ENCODE data around the gene ZC3H8.

Gene ZC3H8

GRCh38 chr2:112195167-112195766, 59.6 kb downstream of the ZC3H8 start:
- no peak for DNase-seq (ENCODE audit: low spot score)

GRCh38 chr2:112194482-112194881, 60.4 kb downstream of the ZC3H8 start:
- no peak for DNase-seq (ENCODE audit: low spot score)

GRCh38 chr2:112194028-112194427, 60.8 kb downstream of the ZC3H8 start:
- DNase-seq (ENCODE audit: low spot score): no peak

- DNase-seq (ENCODE audit: low spot score): no peak
Observed at GRCh38 chr2:112189001-112189556, 65.8 kb downstream of the ZC3H8 start.

GRCh38 chr2:112187805-112188596, 66.8 kb downstream of the ZC3H8 start:
- DNase-seq (ENCODE audit: low spot score): no peak

GRCh38 chr2:112187046-112187715, 67.7 kb downstream of the ZC3H8 start:
- no peak for DNase-seq (ENCODE audit: low spot score)

- DNase-seq (ENCODE audit: low spot score): no peak
Observed at GRCh38 chr2:112185131-112185530, 69.7 kb downstream of the ZC3H8 start.

- DNase-seq (ENCODE audit: low spot score): no peak
Observed at GRCh38 chr2:112184121-112184520, 70.7 kb downstream of the ZC3H8 start.

- no peak for DNase-seq (ENCODE audit: low spot score)
Observed at GRCh38 chr2:112183327-112184025, 71.4 kb downstream of the ZC3H8 start.

GRCh38 chr2:112182581-112183034, 72.2 kb downstream of the ZC3H8 start:
- no peak for DNase-seq (ENCODE audit: low spot score)

GRCh38 chr2:112181571-112182290, 73.1 kb downstream of the ZC3H8 start:
- DNase-seq (ENCODE audit: low spot score): no peak

GRCh38 chr2:112175958-112176573, 78.8 kb downstream of the ZC3H8 start:
- DNase-seq (ENCODE audit: low spot score): no peak

GRCh38 chr2:112175333-112175732, 79.5 kb downstream of the ZC3H8 start:
- DNase-seq (ENCODE audit: low spot score): no peak

- no peak for DNase-seq (ENCODE audit: low spot score)
Observed at GRCh38 chr2:112174383-112174782, 80.5 kb downstream of the ZC3H8 start.

- DNase-seq (ENCODE audit: low spot score): no peak
Observed at GRCh38 chr2:112173646-112174319, 81.1 kb downstream of the ZC3H8 start.

- no peak for DNase-seq (ENCODE audit: low spot score)
Observed at GRCh38 chr2:112170495-112170894, 84.3 kb downstream of the ZC3H8 start.

- DNase-seq (ENCODE audit: low spot score): no peak
Observed at GRCh38 chr2:112168422-112169124, 86.3 kb downstream of the ZC3H8 start.

- no peak for DNase-seq (ENCODE audit: low spot score)
Observed at GRCh38 chr2:112166806-112167499, 87.9 kb downstream of the ZC3H8 start.

GRCh38 chr2:112165296-112165695, 89.5 kb downstream of the ZC3H8 start:
- no peak for DNase-seq (ENCODE audit: low spot score)

All from pons (tissue), 1 donor.